Ovary (tissue), 3 donors: ENCODE data around the gene RBM47.

Experiments used
- POLR2A ChIP-seq: fragments of 450-650 bp; IDR thresholded peaks from one replicate; pipeline ENCODE4 v1.6.1; 2017; ENCODE audit warnings: antibody characterized with exemption, mild to moderate bottlenecking, moderate library complexity
- TF ChIP-seq, protein P1 (sequence below), 3 donors: fragments of 450-650 bp in 2 of 3; fragments of 200-600 bp in 1 of 3; IDR thresholded peaks; one replicate each; pipeline versions ENCODE4 v1.5.1 to v1.8.0; 2016 to 2022; ENCODE audit warnings: antibody characterized with exemption in 3 of 3, mild to moderate bottlenecking in 1 of 3
- donor health status: DM: no; HTN: no; CAD: no.

GRCh38 chr4:40516651-40517050, 113.0 kb downstream of the RBM47 start:
- TF ChIP-seq, protein P1, sequence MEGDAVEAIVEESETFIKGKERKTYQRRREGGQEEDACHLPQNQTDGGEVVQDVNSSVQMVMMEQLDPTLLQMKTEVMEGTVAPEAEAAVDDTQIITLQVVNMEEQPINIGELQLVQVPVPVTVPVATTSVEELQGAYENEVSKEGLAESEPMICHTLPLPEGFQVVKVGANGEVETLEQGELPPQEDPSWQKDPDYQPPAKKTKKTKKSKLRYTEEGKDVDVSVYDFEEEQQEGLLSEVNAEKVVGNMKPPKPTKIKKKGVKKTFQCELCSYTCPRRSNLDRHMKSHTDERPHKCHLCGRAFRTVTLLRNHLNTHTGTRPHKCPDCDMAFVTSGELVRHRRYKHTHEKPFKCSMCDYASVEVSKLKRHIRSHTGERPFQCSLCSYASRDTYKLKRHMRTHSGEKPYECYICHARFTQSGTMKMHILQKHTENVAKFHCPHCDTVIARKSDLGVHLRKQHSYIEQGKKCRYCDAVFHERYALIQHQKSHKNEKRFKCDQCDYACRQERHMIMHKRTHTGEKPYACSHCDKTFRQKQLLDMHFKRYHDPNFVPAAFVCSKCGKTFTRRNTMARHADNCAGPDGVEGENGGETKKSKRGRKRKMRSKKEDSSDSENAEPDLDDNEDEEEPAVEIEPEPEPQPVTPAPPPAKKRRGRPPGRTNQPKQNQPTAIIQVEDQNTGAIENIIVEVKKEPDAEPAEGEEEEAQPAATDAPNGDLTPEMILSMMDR (IDR thresholded peaks at IDR 0.05) = no peak
- TF ChIP-seq POLR2A = no peak
